Head of caudate nucleus (tissue), 42 donors: ENCODE data around the gene SCCPDH.

ENCODE experiments used
- DNase-seq, 42 donors: peaks; one replicate each; pipeline versions ENCODE4 v3.0.0 to v3.0.0-alpha.2; 2020 to 2021; ENCODE audit warnings: mixed read lengths in 7 of 42
- intact Hi-C: fragments of 100-400 bp; cut with DNase I; formaldehyde crosslinking; loops from one replicate; pipeline ENCODE4 v1.15.0; 2022

Gene SCCPDH, protein sequence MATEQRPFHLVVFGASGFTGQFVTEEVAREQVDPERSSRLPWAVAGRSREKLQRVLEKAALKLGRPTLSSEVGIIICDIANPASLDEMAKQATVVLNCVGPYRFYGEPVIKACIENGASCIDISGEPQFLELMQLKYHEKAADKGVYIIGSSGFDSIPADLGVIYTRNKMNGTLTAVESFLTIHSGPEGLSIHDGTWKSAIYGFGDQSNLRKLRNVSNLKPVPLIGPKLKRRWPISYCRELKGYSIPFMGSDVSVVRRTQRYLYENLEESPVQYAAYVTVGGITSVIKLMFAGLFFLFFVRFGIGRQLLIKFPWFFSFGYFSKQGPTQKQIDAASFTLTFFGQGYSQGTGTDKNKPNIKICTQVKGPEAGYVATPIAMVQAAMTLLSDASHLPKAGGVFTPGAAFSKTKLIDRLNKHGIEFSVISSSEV

DNA sequence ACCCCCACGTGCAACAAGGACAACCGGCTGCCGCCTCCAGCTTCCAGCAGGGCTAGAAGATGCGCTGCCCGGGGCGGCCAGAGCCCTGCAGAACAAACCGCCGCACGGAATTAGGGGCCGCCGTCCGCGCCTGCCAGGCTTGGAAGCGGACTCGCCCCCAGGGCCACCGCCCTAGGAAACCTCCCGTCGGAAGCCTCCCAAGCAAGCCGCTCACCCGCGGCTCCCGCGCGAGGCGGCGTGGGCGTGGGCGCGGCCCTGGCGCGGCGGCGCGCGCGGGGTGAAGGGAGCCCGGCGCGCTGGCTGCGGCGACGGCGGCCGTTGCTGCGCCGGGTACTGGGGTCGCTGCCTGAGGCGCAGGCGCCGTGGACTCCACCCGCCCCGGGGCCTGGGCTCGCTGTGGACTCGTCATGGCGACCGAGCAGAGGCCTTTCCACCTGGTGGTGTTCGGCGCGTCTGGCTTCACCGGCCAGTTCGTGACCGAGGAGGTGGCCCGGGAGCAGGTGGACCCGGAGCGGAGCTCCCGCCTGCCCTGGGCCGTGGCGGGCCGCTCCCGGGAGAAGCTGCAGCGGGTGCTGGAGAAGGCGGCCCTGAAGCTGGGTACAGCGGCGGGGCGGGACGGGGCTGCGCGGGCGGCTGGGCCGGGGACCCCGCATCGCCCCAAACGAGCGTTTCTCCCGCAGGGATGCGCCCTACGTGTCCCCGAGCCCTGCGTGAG lies at the start of gene SCCPDH:
Gene SCCPDH (plus strand): TSS at position 394 of the 715 bp plus-strand sequence. CDS start 14 bp downstream, at position 408.
- DNase-seq = peak; percentile 52 to 90 (median 81)
- intact Hi-C loops = no loop called here

DNA sequence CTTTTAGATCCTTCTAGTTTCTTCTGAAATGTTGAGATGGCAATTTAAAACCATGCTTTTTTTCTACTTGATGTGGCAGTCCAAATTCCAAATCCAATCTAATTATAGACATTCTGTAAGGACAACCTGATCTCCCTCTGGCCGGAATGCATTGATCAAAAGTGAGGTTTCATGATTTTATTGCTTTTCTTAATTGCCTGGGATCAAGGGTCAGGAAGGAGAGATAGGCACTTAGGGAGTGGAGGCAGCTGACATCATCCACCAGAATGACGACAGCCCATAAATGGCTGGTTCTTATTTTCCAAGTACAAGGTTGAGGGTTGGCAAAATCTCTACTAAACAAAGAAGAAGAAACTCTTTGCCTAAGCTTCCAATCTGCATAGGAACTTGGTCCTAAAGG lies 46.4 kb upstream of the SCCPDH start:
- no peak for DNase-seq
- intact Hi-C loops = no loop called here

DNA sequence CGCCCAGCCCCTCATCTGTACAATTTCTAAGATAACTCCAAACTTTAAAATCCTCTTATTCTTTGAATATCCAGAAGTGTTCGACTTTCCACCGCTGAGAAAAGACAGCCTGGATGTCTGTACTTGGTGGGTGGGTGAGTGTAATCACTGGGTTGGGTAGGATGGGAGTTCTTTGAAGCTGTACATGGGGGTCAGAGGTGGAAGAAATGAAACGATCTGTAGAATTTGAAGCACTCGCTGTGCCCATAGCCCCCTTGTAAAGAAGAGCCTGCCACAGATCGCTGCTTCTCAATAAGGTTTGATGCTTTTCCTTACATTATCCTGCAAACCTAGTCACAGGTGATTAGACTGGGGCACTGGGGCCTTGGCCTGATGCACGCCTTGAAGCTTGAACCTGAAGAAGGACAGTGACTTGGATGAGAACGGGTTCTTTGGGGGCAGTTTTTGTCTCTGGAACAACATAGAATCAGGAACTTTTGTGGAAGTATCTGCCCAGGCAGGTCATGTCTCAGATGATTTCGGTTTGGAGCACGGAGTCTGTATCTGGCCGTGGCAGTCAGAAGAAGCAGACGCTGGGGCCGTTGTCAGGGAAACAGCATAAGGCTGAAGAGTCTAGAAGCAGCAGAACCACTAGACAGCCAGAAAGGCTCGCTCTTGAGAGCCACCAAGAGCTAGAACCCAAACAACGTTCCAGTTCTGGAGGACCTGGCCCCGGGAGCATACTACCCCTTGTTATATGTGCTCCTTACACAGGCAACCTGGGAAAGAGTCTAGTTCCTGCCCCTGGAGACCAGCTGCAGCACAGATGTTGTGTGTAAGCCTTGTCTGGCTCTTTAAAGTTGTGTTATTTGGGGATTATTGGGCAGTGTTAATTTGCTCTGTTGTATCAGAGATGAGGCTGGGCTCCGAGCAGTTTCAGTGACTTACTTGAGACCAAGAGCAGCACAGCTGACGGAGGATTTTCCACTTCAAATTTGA lies 45.1 kb upstream of the SCCPDH start:
- intact Hi-C loops = no loop called here
- peak in 1 of 42 donors; percentile 12 for DNase-seq

DNA sequence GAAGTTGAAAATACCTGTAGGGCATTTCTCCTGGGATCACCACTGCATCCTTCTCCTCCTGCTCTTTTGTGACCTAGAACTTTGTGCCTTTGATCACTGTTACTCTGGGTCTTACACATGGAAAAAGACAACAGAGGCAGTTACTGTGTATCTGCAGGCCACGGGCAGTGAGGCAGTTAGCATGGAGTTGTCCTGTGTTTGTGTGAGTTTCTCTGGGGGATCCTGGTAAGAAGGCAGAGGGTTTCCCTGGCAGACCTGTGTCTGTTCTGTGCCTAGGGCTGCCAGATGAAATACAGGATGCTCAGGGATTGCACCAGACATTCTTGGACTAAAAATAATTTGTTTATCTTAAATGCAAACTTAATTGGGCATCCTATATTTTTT lies 44.4 kb upstream of the SCCPDH start:
- no peak for DNase-seq
- intact Hi-C loops = no loop called here

DNA sequence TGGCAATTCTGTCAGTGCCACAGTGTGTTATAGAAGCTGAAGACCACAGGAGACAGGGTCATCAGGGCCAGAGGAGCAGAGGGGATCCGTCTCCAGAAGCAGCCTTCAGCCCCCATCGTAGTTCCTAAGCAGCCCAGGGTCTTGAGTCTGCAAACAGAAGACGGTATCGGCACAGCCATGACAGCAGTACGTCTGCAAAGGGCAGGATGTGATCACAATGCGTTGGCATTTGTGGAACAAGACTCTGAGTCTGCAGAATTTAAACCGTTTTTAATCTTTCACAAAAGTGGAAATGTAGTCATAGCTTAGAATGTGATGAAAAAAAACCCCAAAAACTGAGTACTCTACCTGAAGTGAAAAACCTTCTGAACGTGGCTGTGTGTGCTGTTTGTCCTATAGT lies 44.0 kb upstream of the SCCPDH start:
- DNase-seq = no peak
- intact Hi-C loops = no loop called here

DNA sequence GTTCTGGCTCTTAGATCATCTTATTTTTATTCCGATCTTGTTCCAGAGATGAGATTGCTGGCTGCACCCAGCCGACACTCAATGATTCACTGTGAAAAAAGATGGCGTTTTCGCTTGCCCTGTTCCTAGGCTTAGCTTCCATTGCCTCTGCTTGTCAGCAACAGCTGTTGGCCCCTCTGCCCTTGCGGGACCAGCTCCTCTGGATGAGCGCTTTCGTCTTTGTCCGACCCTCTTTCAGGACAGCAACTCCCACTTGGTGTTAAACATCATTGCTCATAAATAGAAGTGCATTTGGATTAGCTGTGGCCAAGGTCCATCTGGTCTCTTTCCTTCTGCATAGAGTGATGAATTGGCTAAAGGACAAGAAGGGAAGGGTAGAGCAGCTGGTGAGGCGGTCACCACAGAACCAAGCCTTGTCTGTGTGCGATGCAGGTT lies 43.5 kb upstream of the SCCPDH start:
- intact Hi-C loops = no loop called here
- peak in 2 of 42 donors; percentile 35 to 54 for DNase-seq

DNA sequence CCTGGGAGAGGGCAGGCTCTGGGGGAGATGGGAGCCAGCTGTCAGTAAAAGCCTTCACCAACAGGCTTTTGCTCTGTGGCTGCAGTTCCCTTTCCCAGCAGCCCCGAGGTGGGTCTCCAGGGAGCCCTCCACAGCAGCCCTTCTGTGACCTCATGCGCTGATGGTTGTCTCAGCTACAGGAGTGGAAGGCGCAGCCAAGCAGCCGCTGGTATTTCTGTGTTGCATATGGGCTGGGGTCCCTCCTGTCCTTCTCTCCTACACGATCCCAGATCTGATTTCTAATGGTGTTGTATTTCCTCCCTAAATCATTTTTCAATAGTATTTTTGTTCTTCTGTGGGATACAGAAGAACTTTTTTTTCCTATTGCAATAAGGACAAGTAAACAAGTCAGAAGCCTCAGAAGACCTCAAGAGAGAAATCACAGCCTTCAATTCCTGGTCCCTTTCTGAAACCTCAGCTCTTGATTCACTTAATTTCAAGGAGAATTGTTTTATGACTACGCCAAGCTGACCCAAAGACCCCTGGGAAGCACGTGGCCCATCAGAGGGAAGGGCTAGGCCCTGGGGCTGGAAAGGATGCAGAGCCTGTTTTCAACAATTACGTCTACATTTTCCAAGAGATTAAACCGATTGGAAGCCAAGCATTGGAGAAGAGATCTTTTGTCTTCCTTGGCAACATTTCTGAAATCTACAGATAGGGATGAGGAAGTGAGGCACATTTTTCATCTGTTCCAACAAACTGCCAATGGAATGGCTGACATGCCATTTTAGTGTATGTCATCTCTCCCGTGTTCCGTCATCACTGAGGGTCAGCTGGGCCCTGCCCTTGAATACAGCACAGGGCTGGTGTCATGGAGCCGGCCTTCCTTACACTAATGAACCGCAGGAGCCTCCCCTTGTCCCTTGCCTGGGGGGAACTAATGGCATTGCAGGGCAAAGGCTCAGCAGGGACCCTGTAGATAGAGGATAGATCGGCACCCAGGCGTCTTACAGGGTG lies 42.0 kb upstream of the SCCPDH start:
- intact Hi-C loops = no loop called here
- no peak for DNase-seq

DNA sequence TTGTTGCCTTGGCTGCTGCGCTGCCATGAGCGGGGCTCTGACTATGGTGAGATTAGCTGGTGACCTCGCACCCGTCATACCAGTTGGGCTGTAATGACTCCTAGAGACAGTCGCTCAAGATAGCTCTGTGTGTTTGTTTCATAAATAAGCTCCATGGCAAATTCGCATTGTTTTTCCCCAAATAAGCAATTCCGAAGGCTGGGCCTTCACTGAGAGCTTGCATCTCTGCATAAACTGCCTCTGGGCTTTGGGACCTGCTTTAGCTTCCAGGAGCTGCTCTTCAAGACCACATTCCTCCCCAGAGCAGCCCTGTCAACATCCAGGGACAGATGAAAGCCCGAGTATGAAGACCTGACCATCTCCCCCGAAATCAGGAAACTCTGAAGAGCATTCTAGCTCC lies 40.7 kb upstream of the SCCPDH start:
- DNase-seq = no peak
- intact Hi-C loops = no loop called here

DNA sequence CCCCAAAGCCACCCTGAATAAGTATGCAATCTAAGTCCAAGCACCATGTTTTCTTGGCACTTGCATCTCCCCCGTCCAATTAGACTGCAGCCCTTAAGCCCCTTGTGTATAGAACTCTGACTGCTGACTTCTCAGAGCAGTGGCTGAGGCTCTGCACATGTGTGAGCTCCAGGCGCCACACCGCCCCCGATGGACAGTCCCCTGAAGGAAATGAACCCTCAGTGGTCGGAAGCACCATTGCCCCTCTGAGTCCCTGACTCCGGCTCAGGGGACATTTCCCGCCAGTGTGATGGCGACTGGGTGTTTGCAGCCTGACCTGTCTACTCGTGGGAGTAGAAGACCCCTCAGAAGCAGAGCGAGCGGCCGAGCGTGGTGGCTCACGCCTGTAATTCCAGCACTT lies 37.2 kb upstream of the SCCPDH start:
- DNase-seq = no peak
- intact Hi-C loops = no loop called here

DNA sequence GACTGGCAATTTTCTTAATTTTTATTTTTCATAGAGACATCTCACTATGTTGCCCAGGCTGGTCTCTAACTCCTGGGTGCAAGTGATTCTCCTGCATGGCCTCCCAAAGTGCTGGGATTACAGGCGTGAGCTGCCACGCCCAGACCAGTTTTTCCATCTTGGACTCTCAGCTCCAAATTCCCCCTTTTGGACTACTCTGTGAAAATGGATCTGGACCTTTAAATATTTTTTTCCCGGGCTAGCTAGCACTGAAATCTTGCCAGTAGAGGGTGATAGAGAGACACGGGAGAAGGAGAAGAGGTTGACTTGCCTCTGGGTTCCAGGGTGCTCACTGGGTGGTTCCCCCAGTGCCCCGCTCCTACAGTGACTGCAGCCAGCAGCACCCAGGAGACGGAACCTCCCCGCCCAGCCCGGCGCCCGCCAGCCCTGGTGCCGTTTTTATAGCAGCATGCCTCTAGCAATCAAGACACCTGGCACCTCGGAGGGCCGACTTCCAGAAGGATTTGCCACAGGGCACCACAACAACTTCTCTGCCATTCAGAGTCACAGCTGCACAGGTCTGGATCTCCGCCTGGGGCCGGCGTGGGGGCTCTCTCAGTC lies 34.7 kb upstream of the SCCPDH start:
- intact Hi-C loops = loop anchor here (10.0 kb wide), 2 partner anchors 65 to 185 kb away; partner anchors contain the start of gene SMYD3
- peak; percentile 37 to 89 (median 68) for DNase-seq

DNA sequence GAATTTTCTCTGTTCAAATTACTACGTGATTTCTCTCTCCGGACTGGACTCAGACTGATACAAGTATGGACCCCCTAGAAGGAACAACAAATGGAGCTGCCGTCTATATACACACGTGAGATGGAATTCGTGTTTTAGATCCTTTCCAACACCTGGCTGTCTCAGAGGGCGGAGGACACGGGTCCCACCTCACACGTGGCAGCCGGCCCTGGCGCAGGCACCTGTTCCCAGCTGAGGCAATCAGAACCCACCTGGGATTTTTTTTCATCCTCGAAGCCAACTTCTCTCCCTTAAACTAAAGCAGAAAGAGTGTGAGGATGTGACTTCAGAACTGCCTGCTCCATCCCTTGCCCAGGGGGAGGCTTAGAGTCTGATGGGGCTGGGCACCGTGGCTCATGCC lies 34.1 kb upstream of the SCCPDH start:
- intact Hi-C loops = loop anchor here (10.0 kb wide), 2 partner anchors 65 to 185 kb away; partner anchors contain the start of gene SMYD3
- DNase-seq = peak in 2 of 42 donors; percentile 17 to 28

DNA sequence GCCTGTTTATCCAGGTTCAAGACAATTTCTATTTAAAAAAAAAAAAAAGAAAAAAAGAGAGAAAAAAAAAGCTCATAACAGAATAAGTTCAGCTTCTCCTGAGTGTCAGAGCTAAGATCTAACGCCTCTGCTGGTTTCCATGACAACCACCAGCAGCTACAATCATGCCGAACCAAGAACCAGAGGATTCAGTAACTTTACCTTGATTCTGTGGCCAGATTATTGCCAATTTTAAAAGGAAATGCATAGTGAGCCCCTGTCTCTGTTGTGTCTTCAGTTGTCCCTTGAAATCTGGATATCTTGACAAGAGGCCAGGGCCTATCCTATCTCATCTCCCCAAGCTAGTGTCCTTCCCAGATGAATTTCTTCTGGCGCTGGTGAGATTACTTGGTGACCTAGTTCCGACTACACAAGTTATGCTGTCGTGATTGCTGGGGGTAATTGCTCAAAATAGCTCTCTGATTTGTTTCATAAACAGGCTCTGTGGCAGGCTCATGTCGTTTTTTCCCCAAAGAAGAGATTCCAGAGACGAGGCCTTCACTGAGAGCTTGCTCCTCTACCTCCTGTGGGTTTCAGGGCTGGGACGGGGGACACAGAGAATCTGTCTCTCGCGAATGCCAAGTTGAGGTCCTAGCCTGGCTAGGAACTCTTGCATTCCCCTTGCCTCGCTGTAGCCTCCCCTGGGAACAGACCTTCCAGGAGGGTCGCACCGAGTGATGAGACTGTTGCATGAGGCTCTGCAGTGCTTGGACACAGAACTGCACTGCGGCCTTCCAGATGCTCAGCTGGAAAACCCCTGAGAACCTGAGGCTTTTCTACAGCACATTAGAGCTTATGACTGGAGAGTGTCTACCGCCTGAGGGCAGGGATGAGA lies 32.4 kb upstream of the SCCPDH start:
- intact Hi-C loops = loop anchor here (10.0 kb wide), 2 partner anchors 63 to 187 kb away; partner anchors contain the start of gene SMYD3
- DNase-seq = peak in 25 of 42 donors; percentile 31 to 85 (median 53)

DNA sequence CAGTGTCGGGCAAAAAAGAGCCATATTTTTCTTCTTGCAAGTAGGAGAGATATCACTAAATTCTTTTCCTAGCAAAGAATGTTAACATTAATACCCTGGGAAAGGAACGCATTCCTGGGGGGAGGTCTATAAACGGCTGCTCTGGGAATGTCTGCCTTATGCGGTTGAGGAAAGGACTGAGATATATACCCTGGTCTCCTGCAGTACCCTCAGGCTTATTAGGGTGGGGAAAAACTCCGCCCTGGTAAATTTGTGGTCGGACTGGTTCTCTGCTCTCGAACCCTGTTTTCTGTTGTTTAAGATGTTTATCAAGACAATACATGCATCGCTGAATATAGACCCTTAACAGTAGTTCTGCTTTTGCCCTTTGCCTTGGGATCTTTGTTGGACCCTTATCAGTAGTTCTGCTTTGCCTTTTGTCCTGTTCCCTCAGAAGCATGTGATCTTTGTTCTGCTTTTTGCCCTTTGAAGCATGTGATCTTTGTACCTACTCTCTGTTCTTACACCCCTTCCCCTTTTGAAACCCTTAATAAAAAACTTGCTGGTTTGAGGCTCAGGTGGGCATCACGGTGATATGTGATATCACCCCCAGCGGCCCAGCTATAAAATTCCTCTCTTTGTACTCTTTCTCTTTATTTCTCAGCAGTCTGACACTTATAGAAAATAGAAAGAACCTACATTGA lies 29.9 kb upstream of the SCCPDH start:
- peak in 1 of 42 donors; percentile 19 for DNase-seq
- intact Hi-C loops = loop anchor here (10.0 kb wide), 2 partner anchors 60 to 190 kb away; partner anchors contain the start of gene SMYD3

DNA sequence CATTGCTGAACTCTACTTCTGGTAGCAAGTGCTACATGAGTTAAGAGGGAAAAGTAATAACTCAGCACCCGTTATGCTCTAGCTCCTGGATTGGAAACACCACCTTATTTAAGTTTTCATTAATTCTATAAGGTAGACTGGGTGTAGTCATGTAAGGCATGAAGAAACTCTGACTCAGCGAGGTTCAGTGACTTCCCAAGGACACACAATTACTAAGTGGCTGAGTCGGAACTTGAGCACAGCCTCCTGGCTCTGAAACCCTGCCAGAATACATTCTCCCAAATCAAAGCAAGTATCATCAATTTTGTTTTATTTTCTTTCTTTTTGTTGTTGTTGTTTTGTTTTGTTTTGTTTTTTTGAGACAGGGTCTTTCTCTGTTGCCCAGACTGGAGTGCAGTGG lies 29.1 kb upstream of the SCCPDH start:
- intact Hi-C loops = loop anchor here (5.0 to 10.0 kb wide), 3 partner anchors 48 to 190 kb away; partner anchors contain the start of gene SMYD3
- DNase-seq = peak in 1 of 42 donors; percentile 37

DNA sequence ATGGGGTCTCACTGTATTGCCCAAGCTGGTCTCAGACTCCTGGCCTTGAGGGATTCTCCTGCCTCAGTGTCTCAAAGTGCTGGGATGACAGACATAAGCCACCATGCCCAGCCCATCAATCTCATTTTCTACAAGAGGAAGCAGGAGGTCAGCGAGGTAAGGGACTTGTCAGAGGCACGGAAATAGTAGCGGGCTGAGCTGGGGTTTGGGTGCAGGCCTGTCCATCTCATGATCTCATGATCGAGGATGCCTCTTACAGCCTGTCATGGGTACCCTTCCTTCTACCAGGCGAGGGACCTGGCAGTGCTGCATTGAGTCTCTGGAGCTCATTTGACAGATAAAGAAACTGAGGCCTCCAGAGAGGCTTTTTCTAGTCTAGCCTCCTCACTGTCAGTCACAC lies 28.5 kb upstream of the SCCPDH start:
- intact Hi-C loops = loop anchor here (5.0 to 10.0 kb wide), 3 partner anchors 48 to 191 kb away; partner anchors contain the start of gene SMYD3
- DNase-seq = no peak
